Lung (tissue), 12 donors: Measurements from ENCODE around the gene GREB1L. TPM values are rescaled to one million over a fixed set of nuclear protein-coding genes. Genes with fewer than 3 reads are reported as not detected.

Experiments
- ATAC-seq: fragments of 200-7000 bp; cut with Tn5 transposase; one replicate; pipeline ENCODE4 v1.9.1; 2020; ENCODE audit warnings: moderate number of reproducible peaks; ENCODE audit not compliant: insufficient read depth, low FRiP score
- DNase-seq, 3 donors: peaks; one replicate each; pipeline ENCODE4 v3.0.0-alpha.2; 2013 to 2017
- H3K27ac ChIP-seq, 2 donors: one replicate each; pipeline ENCODE4 v1.5.1; 2013; ENCODE audit warnings: mild to moderate bottlenecking in 2 of 2, moderate library complexity in 2 of 2, control low read depth in 1 of 2, inconsistent platforms in 1 of 2, low read depth in 1 of 2, low read length in 1 of 2
- H3K27me3 ChIP-seq, 3 donors: one replicate each; pipeline ENCODE4 v1.5.1; 2013; ENCODE audit warnings: low read length in 2 of 3; ENCODE audit not compliant: control insufficient read depth in 3 of 3, insufficient read depth in 3 of 3
- H3K36me3 ChIP-seq, 4 donors: one replicate each; pipeline ENCODE4 v1.5.1; 2013; ENCODE audit warnings: low read length in 4 of 4, mild to moderate bottlenecking in 1 of 4, moderate library complexity in 1 of 4; ENCODE audit not compliant: control insufficient read depth in 4 of 4, insufficient read depth in 4 of 4
- H3K4me1 ChIP-seq, 5 donors: one replicate each; pipeline ENCODE4 v1.5.1; 2013; ENCODE audit warnings: low read length in 5 of 5, mild to moderate bottlenecking in 2 of 5, moderate library complexity in 1 of 5; ENCODE audit not compliant: control insufficient read depth in 5 of 5, insufficient read depth in 5 of 5
- H3K4me3 ChIP-seq: one replicate; pipeline ENCODE4 v1.5.1; 2013; ENCODE audit warnings: mild to moderate bottlenecking, control low read depth, moderate library complexity
- H3K9ac ChIP-seq, 2 donors: one replicate each; pipeline ENCODE4 v1.5.1; 2013; ENCODE audit warnings: low read length in 2 of 2, control low read depth in 1 of 2; ENCODE audit not compliant: insufficient read depth in 1 of 2
- H3K9me3 ChIP-seq, 4 donors: one replicate each; pipeline ENCODE4 v1.5.1; 2013; ENCODE audit warnings: low read length in 3 of 4, mild to moderate bottlenecking in 1 of 4, moderate library complexity in 1 of 4; ENCODE audit not compliant: control insufficient read depth in 4 of 4, insufficient read depth in 3 of 4
- CTCF ChIP-seq: IDR thresholded peaks from 2 replicates; pipeline ENCODE4 v1.5.1; 2012; ENCODE audit warnings: mild to moderate bottlenecking; ENCODE audit errors: control extremely low read depth, extremely low read depth
- WGBS, 2 donors: extraction: QIAGEN DNeasy Blood & Tissue Kit; methylation state at CpG; one replicate each; pipeline ENCODE4 v1.1.7; 2013; 5-methylcytosine and 5-hydroxymethylcytosine counted together
- polyA plus RNA-seq, 2 donors: library from polyadenylated mRNA; stranded (reverse); fragments of 200-250 nt; gene quantifications; one replicate each; pipeline ENCODE4 v1.2.1, GENCODE V29; 2013
- total RNA-seq, 2 donors: library from RNA; depleted of rRNA in 1 of 2; stranded (reverse); fragments of >200 nt in 1 of 2; gene quantifications; one replicate each; pipeline ENCODE4 v1.2.1, GENCODE V29; 2014 to 2021
- donor health status: control.
- donor health status: control.
- donor health status: Bipolar disorder and iron deficiency.
- donor health status: healthy.
- donor health status: DM: yes; HTN: yes; CAD: no.

GREB1L gene
- total and polyA plus RNA-seq, 4 donors = 0.08 to 1.2 (median 0.41) TPM

- no peak for ATAC-seq
- 35 to 47% methylated on average over 1 of the region's 1 CpG for WGBS, 2 donors
Observed at GRCh38 chr18:21450913-21451312, 208.9 kb downstream of the GREB1L start.

GRCh38 chr18:21451851-21452250 lies 209.8 kb downstream of the GREB1L start:
- no peak overlapping the region for H3K27ac ChIP-seq
- H3K9ac ChIP-seq = no peak overlapping the region
- 79 to 84% methylated on average over 2 of the region's 2 CpGs for WGBS, 2 donors
- TF ChIP-seq CTCF = no peak
- no peak overlapping the region for H3K4me3 ChIP-seq
- H3K36me3 ChIP-seq = no peaks in the 10 kb centered on the region
- ATAC-seq (no peak), DNase-seq (peak in 1 of 3 donors; percentile 2)
- H3K4me1 ChIP-seq = peaks cover 0 to 30% (median 8%) of the 10 kb centered on the region in 5 donors
- no peaks in the 10 kb centered on the region for H3K9me3 ChIP-seq
- no peaks in the 10 kb centered on the region for H3K27me3 ChIP-seq

More at GRCh38 chr18:21450913-21451312, 208.9 kb downstream of the GREB1L start:
- peak in 2 of 3 donors; percentile 18 to 20 for DNase-seq
- H3K4me1 ChIP-seq = peaks cover 0 to 30% (median 8%) of the 10 kb centered on the region in 5 donors
- no peaks in the 10 kb centered on the region for H3K36me3 ChIP-seq
- H3K27me3 ChIP-seq = no peaks in the 10 kb centered on the region
- no peaks in the 10 kb centered on the region for H3K9me3 ChIP-seq
- no peak overlapping the region for H3K4me3 ChIP-seq
- no peak overlapping the region for H3K27ac ChIP-seq
- no peak for TF ChIP-seq CTCF
- no peak overlapping the region for H3K9ac ChIP-seq

GRCh38 chr18:21452276-21452780 lies 210.3 kb downstream of the GREB1L start:
- ATAC-seq = no peak
- no peak overlapping the region for H3K4me3 ChIP-seq
- no peaks in the 10 kb centered on the region for H3K36me3 ChIP-seq
- peak; percentile 20 to 46 (median 43) for DNase-seq
- H3K27ac ChIP-seq = no peak overlapping the region
- H3K9ac ChIP-seq = no peak overlapping the region
- WGBS, 2 donors = 66 to 83% methylated on average over 2 of the region's 2 CpGs
- H3K4me1 ChIP-seq = peaks cover 0 to 30% (median 8%) of the 10 kb centered on the region in 5 donors
- H3K9me3 ChIP-seq = no peaks in the 10 kb centered on the region
- no peak for TF ChIP-seq CTCF
- no peaks in the 10 kb centered on the region for H3K27me3 ChIP-seq
